ENCODE measurements around the gene CDKAL1. TPM values are rescaled to one million over a fixed set of nuclear protein-coding genes. Genes with fewer than 3 reads are reported as not detected.

Gene CDKAL1
- total RNA-seq, 1 experiment from 2014 or later: 20.6 TPM

GRCh38 chr6:20751293-20751935 is 217.2 kb downstream of the CDKAL1 start:
- no peak overlapping the region; the same call in 1 of the 2 replicates for H3K27ac Mint-ChIP-seq

DNA sequence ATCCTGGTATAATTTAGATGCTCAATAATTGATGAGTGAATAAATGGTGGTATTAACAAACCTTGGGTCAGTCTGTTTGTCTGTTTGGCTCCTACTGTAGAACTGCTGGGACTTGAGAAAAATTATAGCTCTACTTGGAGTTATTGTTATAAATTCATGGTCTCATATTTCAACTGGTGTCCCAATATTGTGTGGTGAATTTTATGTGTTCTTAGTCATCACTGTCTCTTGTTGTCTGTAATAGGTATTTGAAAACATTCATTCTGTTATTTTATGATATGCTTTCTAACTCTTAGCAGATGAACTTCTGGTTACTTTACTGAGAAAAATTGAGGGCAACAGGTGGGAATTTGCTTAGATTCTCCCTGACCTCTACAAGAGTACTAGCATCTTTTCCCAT is 221.4 kb downstream of the CDKAL1 start:
- peaks cover 10% of the 10 kb centered on the region for H3K4me1 Mint-ChIP-seq
- ATAC-seq (no peak), DNase-seq (ENCODE audit: low spot score) (no peak)
- CTCF ChIA-PET: no interaction called here
- peaks cover 11% of the 10 kb centered on the region for H3K36me3 Mint-ChIP-seq
- H3K27me3 Mint-ChIP-seq (ENCODE audit: low read depth): no peaks in the 10 kb centered on the region
- H3K4me3 Mint-ChIP-seq: no peak overlapping the region
- H3K27ac Mint-ChIP-seq: no peak overlapping the region
- POLR2A ChIA-PET: no interaction called here
- peaks cover 9% of the 10 kb centered on the region for H3K9me3 Mint-ChIP-seq
- TF ChIP-seq FOXP1 (CRISPR knock-in tag; IDR thresholded peaks at IDR 0.05; ENCODE audit: borderline replicate concordance) (no peak), SOX15 (CRISPR knock-in tag; IDR thresholded peaks at IDR 0.05) (no peak), AR (CRISPR knock-in tag; IDR thresholded peaks at IDR 0.05) (no peak), NR2C2 (CRISPR knock-in tag; IDR thresholded peaks at IDR 0.05) (no peak), JUN (CRISPR knock-in tag; IDR thresholded peaks at IDR 0.05) (no peak), NFYB (CRISPR knock-in tag; conservative IDR thresholded peaks at IDR 0.05; ENCODE audit: low read depth) (no peak), NFE2L1 (CRISPR knock-in tag; IDR thresholded peaks at IDR 0.05) (no peak), ZNF425 (CRISPR knock-in tag; conservative IDR thresholded peaks at IDR 0.05) (no peak), ZNF671 (CRISPR knock-in tag; IDR thresholded peaks at IDR 0.05) (no peak), ZNF121 (CRISPR knock-in tag; IDR thresholded peaks at IDR 0.05) (no peak), PRRX2 (CRISPR knock-in tag; IDR thresholded peaks at IDR 0.05) (no peak), NR3C1 (CRISPR knock-in tag; conservative IDR thresholded peaks at IDR 0.05; ENCODE audit: low read depth) (no peak), TCF7 (CRISPR knock-in tag; IDR thresholded peaks at IDR 0.05; ENCODE audit: low read depth) (no peak), ETV6 (CRISPR knock-in tag; IDR thresholded peaks at IDR 0.05) (no peak)
- TF ChIP-seq, protein P1, sequence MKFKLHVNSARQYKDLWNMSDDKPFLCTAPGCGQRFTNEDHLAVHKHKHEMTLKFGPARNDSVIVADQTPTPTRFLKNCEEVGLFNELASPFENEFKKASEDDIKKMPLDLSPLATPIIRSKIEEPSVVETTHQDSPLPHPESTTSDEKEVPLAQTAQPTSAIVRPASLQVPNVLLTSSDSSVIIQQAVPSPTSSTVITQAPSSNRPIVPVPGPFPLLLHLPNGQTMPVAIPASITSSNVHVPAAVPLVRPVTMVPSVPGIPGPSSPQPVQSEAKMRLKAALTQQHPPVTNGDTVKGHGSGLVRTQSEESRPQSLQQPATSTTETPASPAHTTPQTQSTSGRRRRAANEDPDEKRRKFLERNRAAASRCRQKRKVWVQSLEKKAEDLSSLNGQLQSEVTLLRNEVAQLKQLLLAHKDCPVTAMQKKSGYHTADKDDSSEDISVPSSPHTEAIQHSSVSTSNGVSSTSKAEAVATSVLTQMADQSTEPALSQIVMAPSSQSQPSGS (CRISPR knock-in tag; IDR thresholded peaks at IDR 0.05; ENCODE audit: borderline replicate concordance, low read depth): no peak
- TF ChIP-seq, protein P2, sequence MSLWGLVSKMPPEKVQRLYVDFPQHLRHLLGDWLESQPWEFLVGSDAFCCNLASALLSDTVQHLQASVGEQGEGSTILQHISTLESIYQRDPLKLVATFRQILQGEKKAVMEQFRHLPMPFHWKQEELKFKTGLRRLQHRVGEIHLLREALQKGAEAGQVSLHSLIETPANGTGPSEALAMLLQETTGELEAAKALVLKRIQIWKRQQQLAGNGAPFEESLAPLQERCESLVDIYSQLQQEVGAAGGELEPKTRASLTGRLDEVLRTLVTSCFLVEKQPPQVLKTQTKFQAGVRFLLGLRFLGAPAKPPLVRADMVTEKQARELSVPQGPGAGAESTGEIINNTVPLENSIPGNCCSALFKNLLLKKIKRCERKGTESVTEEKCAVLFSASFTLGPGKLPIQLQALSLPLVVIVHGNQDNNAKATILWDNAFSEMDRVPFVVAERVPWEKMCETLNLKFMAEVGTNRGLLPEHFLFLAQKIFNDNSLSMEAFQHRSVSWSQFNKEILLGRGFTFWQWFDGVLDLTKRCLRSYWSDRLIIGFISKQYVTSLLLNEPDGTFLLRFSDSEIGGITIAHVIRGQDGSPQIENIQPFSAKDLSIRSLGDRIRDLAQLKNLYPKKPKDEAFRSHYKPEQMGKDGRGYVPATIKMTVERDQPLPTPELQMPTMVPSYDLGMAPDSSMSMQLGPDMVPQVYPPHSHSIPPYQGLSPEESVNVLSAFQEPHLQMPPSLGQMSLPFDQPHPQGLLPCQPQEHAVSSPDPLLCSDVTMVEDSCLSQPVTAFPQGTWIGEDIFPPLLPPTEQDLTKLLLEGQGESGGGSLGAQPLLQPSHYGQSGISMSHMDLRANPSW (CRISPR knock-in tag; conservative IDR thresholded peaks at IDR 0.05; ENCODE audit: low read depth): no peak
- TF ChIP-seq, protein P3, sequence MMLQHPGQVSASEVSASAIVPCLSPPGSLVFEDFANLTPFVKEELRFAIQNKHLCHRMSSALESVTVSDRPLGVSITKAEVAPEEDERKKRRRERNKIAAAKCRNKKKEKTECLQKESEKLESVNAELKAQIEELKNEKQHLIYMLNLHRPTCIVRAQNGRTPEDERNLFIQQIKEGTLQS (CRISPR knock-in tag; conservative IDR thresholded peaks at IDR 0.05): no peak

More at GRCh38 chr6:20751293-20751935, 217.2 kb downstream of the CDKAL1 start:
- ChIA-PET POLR2A (no interaction called here), CTCF (interaction anchor here (0.7 kb wide), 2 partner anchors 68 to 321 kb away, joined by 3 to 4 read pairs; no protein-coding TSS in a partner anchor)
- H3K27me3 Mint-ChIP-seq (ENCODE audit: low read depth): no peaks in the 10 kb centered on the region
- H3K36me3 Mint-ChIP-seq: peaks cover 7% of the 10 kb centered on the region
- peaks cover 9% of the 10 kb centered on the region for H3K4me1 Mint-ChIP-seq
- no peak for ATAC-seq
- peaks cover 8% of the 10 kb centered on the region for H3K9me3 Mint-ChIP-seq
- no peak for DNase-seq (ENCODE audit: low spot score)
- no peak overlapping the region for H3K4me3 Mint-ChIP-seq
- TF ChIP-seq ZNF512 (CRISPR knock-in tag; IDR thresholded peaks at IDR 0.05; ENCODE audit: borderline replicate concordance) (no peak), ZNF416 (CRISPR knock-in tag; IDR thresholded peaks at IDR 0.05) (no peak), NFE2L1 (CRISPR knock-in tag; IDR thresholded peaks at IDR 0.05) (no peak)
- TF ChIP-seq, protein P4, sequence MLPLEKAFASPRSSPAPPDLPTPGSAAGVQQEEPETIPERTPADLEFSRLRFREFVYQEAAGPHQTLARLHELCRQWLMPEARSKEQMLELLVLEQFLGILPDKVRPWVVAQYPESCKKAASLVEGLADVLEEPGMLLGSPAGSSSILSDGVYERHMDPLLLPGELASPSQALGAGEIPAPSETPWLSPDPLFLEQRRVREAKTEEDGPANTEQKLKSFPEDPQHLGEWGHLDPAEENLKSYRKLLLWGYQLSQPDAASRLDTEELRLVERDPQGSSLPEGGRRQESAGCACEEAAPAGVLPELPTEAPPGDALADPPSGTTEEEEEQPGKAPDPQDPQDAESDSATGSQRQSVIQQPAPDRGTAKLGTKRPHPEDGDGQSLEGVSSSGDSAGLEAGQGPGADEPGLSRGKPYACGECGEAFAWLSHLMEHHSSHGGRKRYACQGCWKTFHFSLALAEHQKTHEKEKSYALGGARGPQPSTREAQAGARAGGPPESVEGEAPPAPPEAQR (CRISPR knock-in tag; IDR thresholded peaks at IDR 0.05): no peak
